Rectal smooth muscle tissue (tissue), 1 donor: ENCODE data around the gene OIP5.

Source experiments
- H3K27ac ChIP-seq: one replicate; pipeline ENCODE4 v1.7.0; 2013; ENCODE audit warnings: low read depth, low read length, inconsistent platforms
- H3K27me3 ChIP-seq: one replicate; pipeline ENCODE4 v1.7.0; 2013; ENCODE audit warnings: low read length; ENCODE audit not compliant: control insufficient read depth, insufficient read depth
- H3K36me3 ChIP-seq: one replicate; pipeline ENCODE4 v1.7.0; 2013; ENCODE audit warnings: low read length; ENCODE audit not compliant: control insufficient read depth, insufficient read depth
- H3K4me1 ChIP-seq: one replicate; pipeline ENCODE4 v1.7.0; 2013; ENCODE audit warnings: low read length; ENCODE audit not compliant: control insufficient read depth, insufficient read depth
- H3K4me3 ChIP-seq: one replicate; pipeline ENCODE4 v1.7.0; 2013; ENCODE audit warnings: low read length
- H3K9ac ChIP-seq: one replicate; pipeline ENCODE4 v1.7.0; 2013; ENCODE audit warnings: low read length

Gene OIP5

GRCh38 chr15:41332194-41333025 lies at the start of gene OIP5, which contains the start of gene NUSAP1:
OIP5 (minus strand) TSS chr15:41332591; CDS start chr15:41332561, 30 bp downstream.
NUSAP1 (plus strand) TSS chr15:41332881; CDS start chr15:41332958, 77 bp downstream.
- Histone ChIP-seq H3K27ac (peak within 1 kb of the TSS; percentile 40), H3K4me1 (peaks cover 3% of the 10 kb centered on the region), H3K36me3 (no peaks in the 10 kb centered on the region), H3K27me3 (no peaks in the 10 kb centered on the region), H3K9ac (no peak within 1 kb of the TSS), H3K4me3 (peak within 1 kb of the TSS; percentile 88)

- H3K27ac ChIP-seq, result no peak overlapping the region
These were observed 45.6 kb upstream of the OIP5 start for GRCh38 chr15:41377978-41378377.

GRCh38 chr15:41367418-41367817 lies 35.0 kb upstream of the OIP5 start:
- no peak overlapping the region for H3K9ac ChIP-seq
- no peak overlapping the region for H3K4me3 ChIP-seq
- no peak overlapping the region for H3K27ac ChIP-seq
- peaks cover 2% of the 10 kb centered on the region for H3K36me3 ChIP-seq
- H3K27me3 ChIP-seq, result no peaks in the 10 kb centered on the region
- no peaks in the 10 kb centered on the region for H3K4me1 ChIP-seq

More at GRCh38 chr15:41377978-41378377, 45.6 kb upstream of the OIP5 start:
- Histone ChIP-seq H3K27me3 (no peaks in the 10 kb centered on the region), H3K9ac (no peak overlapping the region), H3K36me3 (no peaks in the 10 kb centered on the region), H3K4me3 (no peak overlapping the region), H3K4me1 (no peaks in the 10 kb centered on the region)

- Histone ChIP-seq H3K4me3 (no peak overlapping the region), H3K9ac (no peak overlapping the region), H3K36me3 (no peaks in the 10 kb centered on the region), H3K27ac (no peak overlapping the region), H3K27me3 (no peaks in the 10 kb centered on the region), H3K4me1 (no peaks in the 10 kb centered on the region)
These were observed 22.0 kb upstream of the OIP5 start for GRCh38 chr15:41354371-41354770.

- H3K4me3 ChIP-seq, result no peak overlapping the region
- H3K4me1 ChIP-seq, result no peaks in the 10 kb centered on the region
- H3K27ac ChIP-seq, result no peak overlapping the region
- no peaks in the 10 kb centered on the region for H3K36me3 ChIP-seq
- H3K9ac ChIP-seq, result no peak overlapping the region
- H3K27me3 ChIP-seq, result no peaks in the 10 kb centered on the region
These were observed 17.8 kb upstream of the OIP5 start for GRCh38 chr15:41350057-41350717.

GRCh38 chr15:41347236-41347635 lies 14.8 kb upstream of the OIP5 start:
- Histone ChIP-seq H3K4me1 (no peaks in the 10 kb centered on the region), H3K4me3 (no peak overlapping the region), H3K27ac (no peak overlapping the region), H3K36me3 (no peaks in the 10 kb centered on the region), H3K9ac (no peak overlapping the region), H3K27me3 (no peaks in the 10 kb centered on the region)

- Histone ChIP-seq H3K36me3 (no peaks in the 10 kb centered on the region), H3K27ac (no peak overlapping the region), H3K4me1 (no peaks in the 10 kb centered on the region)
These were observed 9.1 kb upstream of the OIP5 start for GRCh38 chr15:41341519-41341918.

GRCh38 chr15:41340189-41340695 lies 7.9 kb upstream of the OIP5 start:
- no peaks in the 10 kb centered on the region for H3K4me1 ChIP-seq
- H3K36me3 ChIP-seq, result no peaks in the 10 kb centered on the region
- no peak overlapping the region for H3K4me3 ChIP-seq
- no peaks in the 10 kb centered on the region for H3K27me3 ChIP-seq
- H3K9ac ChIP-seq, result no peak overlapping the region
- H3K27ac ChIP-seq, result no peak overlapping the region

More at GRCh38 chr15:41341519-41341918, 9.1 kb upstream of the OIP5 start:
- Histone ChIP-seq H3K4me3 (no peak overlapping the region), H3K9ac (no peak overlapping the region), H3K27me3 (no peaks in the 10 kb centered on the region)

- Histone ChIP-seq H3K36me3 (no peaks in the 10 kb centered on the region), H3K4me3 (no peak overlapping the region), H3K27ac (no peak overlapping the region), H3K27me3 (no peaks in the 10 kb centered on the region), H3K9ac (no peak overlapping the region), H3K4me1 (peaks cover 3% of the 10 kb centered on the region)
These were observed 5.5 kb upstream of the OIP5 start for GRCh38 chr15:41337631-41338522.

GRCh38 chr15:41337047-41337446 lies 4.7 kb upstream of the OIP5 start:
- no peak overlapping the region for H3K4me3 ChIP-seq
- no peak overlapping the region for H3K9ac ChIP-seq
- H3K36me3 ChIP-seq, result no peaks in the 10 kb centered on the region
- H3K4me1 ChIP-seq, result peaks cover 3% of the 10 kb centered on the region
- H3K27ac ChIP-seq, result no peak overlapping the region
- no peaks in the 10 kb centered on the region for H3K27me3 ChIP-seq

- H3K27ac ChIP-seq, result no peak overlapping the region
- H3K27me3 ChIP-seq, result no peaks in the 10 kb centered on the region
- no peaks in the 10 kb centered on the region for H3K36me3 ChIP-seq
- no peak overlapping the region for H3K9ac ChIP-seq
- no peak overlapping the region for H3K4me3 ChIP-seq
- peaks cover 3% of the 10 kb centered on the region for H3K4me1 ChIP-seq
These were observed 4.2 kb upstream of the OIP5 start for GRCh38 chr15:41336549-41336948.
